Endothelial cell (in vitro differentiated cells): ENCODE data around the gene WDR44. TPM values are rescaled to one million over a fixed set of nuclear protein-coding genes. Genes with fewer than 3 reads are reported as not detected.
A peak's percentile ranks its signal among the peaks of the same experiment; 100 is the strongest.

Experiments
- DNase-seq: peaks from one replicate; pipeline ENCODE4 v3.0.0; 2021; ENCODE audit warnings: low spot score
- H3K27ac Mint-ChIP-seq: one replicate; pipeline ENCODE4 v1.8.0; 2021; ENCODE audit warnings: mixed read lengths, inconsistent platforms; ENCODE audit not compliant: unreplicated experiment
- H3K27me3 Mint-ChIP-seq: one replicate; pipeline ENCODE4 v1.8.0; 2021; ENCODE audit warnings: mild to moderate bottlenecking, moderate library complexity, mixed read lengths, inconsistent platforms; ENCODE audit not compliant: unreplicated experiment
- H3K36me3 Mint-ChIP-seq: one replicate; pipeline ENCODE4 v1.8.0; 2021; ENCODE audit warnings: mild to moderate bottlenecking, low read depth, mixed read lengths, inconsistent platforms; ENCODE audit not compliant: unreplicated experiment
- H3K4me1 Mint-ChIP-seq: one replicate; pipeline ENCODE4 v1.8.0; 2021; ENCODE audit warnings: mild to moderate bottlenecking, mixed read lengths, inconsistent platforms; ENCODE audit not compliant: unreplicated experiment
- H3K4me3 Mint-ChIP-seq: one replicate; pipeline ENCODE4 v1.8.0; 2021; ENCODE audit warnings: mild to moderate bottlenecking, mixed read lengths, inconsistent platforms; ENCODE audit not compliant: unreplicated experiment
- H3K9me3 Mint-ChIP-seq: one replicate; pipeline ENCODE4 v1.8.0; 2021; ENCODE audit warnings: mixed read lengths, inconsistent platforms; ENCODE audit not compliant: unreplicated experiment
- microRNA-seq: library from miRNA; unstranded; fragments of <30 nt; microRNA quantifications from one replicate; pipeline ENCODE4, GENCODE V29; 2020; ENCODE audit not compliant: unreplicated experiment
- total RNA-seq: library from RNA; stranded (reverse); fragmentation: NEBNext Ultra II Directional; extraction: Animal tissue kit (Norgen Biotek cat#: 25700); gene quantifications from one replicate; pipeline ENCODE4 v1.2.1, GENCODE V29; 2021; ENCODE audit not compliant: unreplicated experiment
- TF ChIP-seq, protein P1 (sequence below): fragments of 200-600 bp; sonication (generic); IDR thresholded peaks from one replicate; pipeline ENCODE4 v1.5.0; 2021; ENCODE audit warnings: antibody characterized with exemption; ENCODE audit not compliant: unreplicated experiment

Gene WDR44
- total RNA-seq, 1 donor from 2014 or later = 14.7 TPM

DNA sequence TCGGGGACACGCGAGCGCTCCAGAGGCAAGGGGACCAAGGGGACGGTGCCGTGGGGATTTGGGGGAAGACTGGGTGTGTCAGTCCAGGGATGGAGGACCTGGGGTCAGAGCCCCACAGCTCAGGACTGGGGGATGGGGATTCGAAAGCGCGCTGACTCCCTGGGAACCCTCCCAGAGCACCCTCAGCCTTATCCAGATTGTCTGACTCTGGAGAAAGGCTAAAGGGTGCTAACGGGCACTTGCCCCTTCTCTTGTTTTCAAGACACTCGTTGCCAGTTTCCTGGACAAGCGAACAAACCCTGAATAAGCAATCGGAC lies 150.8 kb downstream of the WDR44 start:
- no peaks in the 10 kb centered on the region for H3K36me3 Mint-ChIP-seq
- H3K27me3 Mint-ChIP-seq = peaks cover 5% of the 10 kb centered on the region
- DNase-seq = no peak
- peak overlapping the region; percentile 89 for H3K4me3 Mint-ChIP-seq
- H3K27ac Mint-ChIP-seq = no peak overlapping the region
- TF ChIP-seq, protein P1, sequence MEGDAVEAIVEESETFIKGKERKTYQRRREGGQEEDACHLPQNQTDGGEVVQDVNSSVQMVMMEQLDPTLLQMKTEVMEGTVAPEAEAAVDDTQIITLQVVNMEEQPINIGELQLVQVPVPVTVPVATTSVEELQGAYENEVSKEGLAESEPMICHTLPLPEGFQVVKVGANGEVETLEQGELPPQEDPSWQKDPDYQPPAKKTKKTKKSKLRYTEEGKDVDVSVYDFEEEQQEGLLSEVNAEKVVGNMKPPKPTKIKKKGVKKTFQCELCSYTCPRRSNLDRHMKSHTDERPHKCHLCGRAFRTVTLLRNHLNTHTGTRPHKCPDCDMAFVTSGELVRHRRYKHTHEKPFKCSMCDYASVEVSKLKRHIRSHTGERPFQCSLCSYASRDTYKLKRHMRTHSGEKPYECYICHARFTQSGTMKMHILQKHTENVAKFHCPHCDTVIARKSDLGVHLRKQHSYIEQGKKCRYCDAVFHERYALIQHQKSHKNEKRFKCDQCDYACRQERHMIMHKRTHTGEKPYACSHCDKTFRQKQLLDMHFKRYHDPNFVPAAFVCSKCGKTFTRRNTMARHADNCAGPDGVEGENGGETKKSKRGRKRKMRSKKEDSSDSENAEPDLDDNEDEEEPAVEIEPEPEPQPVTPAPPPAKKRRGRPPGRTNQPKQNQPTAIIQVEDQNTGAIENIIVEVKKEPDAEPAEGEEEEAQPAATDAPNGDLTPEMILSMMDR = no peak
- peaks cover 4% of the 10 kb centered on the region for H3K4me1 Mint-ChIP-seq
- H3K9me3 Mint-ChIP-seq = no peaks in the 10 kb centered on the region

DNA sequence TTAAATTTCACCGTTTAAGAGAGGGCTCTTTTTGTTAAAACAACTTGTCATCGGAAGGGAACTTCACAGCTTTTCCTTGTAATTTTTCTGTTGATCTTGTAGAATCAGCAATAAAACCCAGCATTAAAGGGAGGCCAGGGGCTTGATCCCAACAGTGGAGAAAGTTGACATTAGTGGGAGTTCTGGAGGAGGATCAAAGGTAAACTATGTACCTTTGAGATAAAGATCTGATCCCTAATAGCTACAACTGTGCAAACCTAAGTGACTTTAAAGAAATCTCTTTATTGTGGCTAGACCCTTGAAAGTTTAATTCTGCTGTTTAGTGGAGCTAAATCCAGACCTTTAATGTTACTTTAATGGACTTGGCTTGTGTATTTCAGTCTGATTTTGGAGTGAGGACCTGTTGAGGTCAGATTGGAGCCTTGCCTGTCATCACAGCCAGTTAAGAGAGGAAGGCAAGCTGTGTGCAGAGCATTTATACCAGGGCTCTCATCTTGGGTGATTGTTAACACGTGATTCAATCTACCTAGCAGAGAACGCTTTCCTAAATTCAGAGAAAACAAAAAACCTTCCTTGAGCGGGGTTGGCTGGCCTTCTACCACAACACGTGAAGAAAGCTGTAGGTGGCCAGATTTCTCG lies 151.4 kb downstream of the WDR44 start:
- no peaks in the 10 kb centered on the region for H3K36me3 Mint-ChIP-seq
- TF ChIP-seq, protein P1 = no peak
- peaks cover 5% of the 10 kb centered on the region for H3K27me3 Mint-ChIP-seq
- peak overlapping the region; percentile 89 for H3K4me3 Mint-ChIP-seq
- no peak for DNase-seq
- peak overlapping the region; percentile 48 for H3K27ac Mint-ChIP-seq
- no peaks in the 10 kb centered on the region for H3K9me3 Mint-ChIP-seq
- H3K4me1 Mint-ChIP-seq = peaks cover 4% of the 10 kb centered on the region

DNA sequence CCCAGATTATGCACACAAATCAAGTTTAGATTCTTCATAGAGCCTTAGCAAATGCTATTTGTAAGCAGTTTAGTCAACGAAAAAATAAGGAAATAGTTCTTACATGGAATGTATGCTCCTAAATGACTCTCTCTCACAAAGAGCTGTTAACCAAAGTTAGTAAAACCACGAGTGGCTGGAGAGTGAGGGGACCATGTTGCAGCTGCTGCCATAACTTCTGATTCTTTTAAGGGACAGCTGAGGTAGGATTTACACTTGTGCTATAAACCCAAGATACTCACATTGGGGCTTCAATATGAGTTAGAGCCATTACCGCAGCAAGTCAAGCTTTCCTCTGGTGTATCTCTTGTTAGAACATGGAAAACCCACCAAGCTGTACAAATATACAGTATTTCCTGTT lies 152.4 kb downstream of the WDR44 start:
- DNase-seq = no peak
- Mint-ChIP-seq H3K27me3 (peaks cover 7% of the 10 kb centered on the region), H3K36me3 (no peaks in the 10 kb centered on the region), H3K27ac (no peak overlapping the region), H3K4me1 (peaks cover 11% of the 10 kb centered on the region), H3K9me3 (no peaks in the 10 kb centered on the region), H3K4me3 (no peak overlapping the region)
- TF ChIP-seq, protein P1 = no peak

DNA sequence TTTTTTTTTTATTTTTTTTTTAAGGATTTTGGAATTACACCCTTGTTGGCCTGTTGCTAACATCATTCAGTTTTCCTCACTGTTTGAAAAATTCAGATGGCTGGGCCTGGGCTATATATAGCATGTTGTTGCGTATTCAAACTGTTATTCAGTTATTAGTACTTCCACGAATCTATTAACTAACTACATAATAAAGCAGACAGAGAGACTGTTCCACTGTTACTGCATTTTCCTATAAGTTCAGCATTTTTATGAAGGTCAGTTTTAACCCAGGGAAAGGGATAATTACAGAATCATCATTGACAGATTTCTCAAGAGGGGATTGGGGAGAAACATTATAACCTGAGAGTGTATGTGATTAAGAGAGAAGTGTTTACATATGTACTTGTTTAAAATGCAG lies 152.8 kb downstream of the WDR44 start:
- TF ChIP-seq, protein P1 = no peak
- H3K4me3 Mint-ChIP-seq = peak overlapping the region; percentile 50
- H3K27ac Mint-ChIP-seq = peak overlapping the region; percentile 45
- H3K36me3 Mint-ChIP-seq = no peaks in the 10 kb centered on the region
- peaks cover 15% of the 10 kb centered on the region for H3K4me1 Mint-ChIP-seq
- DNase-seq = no peak
- no peaks in the 10 kb centered on the region for H3K9me3 Mint-ChIP-seq
- peaks cover 7% of the 10 kb centered on the region for H3K27me3 Mint-ChIP-seq

DNA sequence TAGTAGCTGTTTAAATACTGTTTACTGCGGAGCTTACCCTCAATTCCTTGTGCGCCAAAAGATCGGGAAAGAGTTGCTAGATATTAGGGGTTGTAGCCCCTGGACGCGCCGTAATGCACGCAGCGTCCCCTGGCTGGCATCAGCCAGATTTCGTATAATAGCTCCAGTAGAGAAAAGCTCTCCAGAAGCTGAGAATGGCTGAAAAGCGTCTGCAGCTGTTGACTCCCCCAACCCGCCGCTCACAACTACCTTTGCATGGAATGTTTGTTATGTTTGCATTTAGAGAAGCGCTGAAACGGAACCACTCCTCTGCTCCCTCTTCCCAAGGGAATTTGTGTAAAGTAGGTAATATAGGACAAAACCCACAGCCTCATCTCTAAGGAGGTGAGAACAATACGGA lies 153.4 kb downstream of the WDR44 start:
- TF ChIP-seq, protein P1 = no peak
- peaks cover 15% of the 10 kb centered on the region for H3K4me1 Mint-ChIP-seq
- peak overlapping the region; percentile 50 for H3K4me3 Mint-ChIP-seq
- peaks cover 7% of the 10 kb centered on the region for H3K27me3 Mint-ChIP-seq
- no peaks in the 10 kb centered on the region for H3K9me3 Mint-ChIP-seq
- peak overlapping the region; percentile 45 for H3K27ac Mint-ChIP-seq
- DNase-seq = no peak
- H3K36me3 Mint-ChIP-seq = no peaks in the 10 kb centered on the region

Small RNAs within 50 kb of the gene (microRNA-seq; reads per million reads assigned to microRNA genes)
- gene MIR1277 = 71.9 reads per million, percentile 79 among the genes with 10 or more reads in this experiment

Other genes starting within 250 kb of the WDR44 start
- 1.7 TPM for gene KLHL13, start 229.3 kb upstream of the WDR44 start, total RNA-seq
- 10.9 TPM for gene DOCK11, start 149.7 kb downstream of the WDR44 start, total RNA-seq